Lung (tissue), 12 donors: Measurements from ENCODE around the gene WDR46. TPM values are rescaled to one million over a fixed set of nuclear protein-coding genes. Genes with fewer than 3 reads are reported as not detected.
A peak's percentile ranks its signal among the peaks of the same experiment; 100 is the strongest.
"Not testable (repeated sequence)": the region's sequence is repeated elsewhere in the genome, so short reads cannot be mapped to it uniquely, and the experiment has no call there.

Experiments
- ATAC-seq: fragments of 200-7000 bp; cut with Tn5 transposase; one replicate; pipeline ENCODE4 v1.9.1; 2020; ENCODE audit warnings: moderate number of reproducible peaks; ENCODE audit not compliant: insufficient read depth, low FRiP score
- DNase-seq, 3 donors: peaks; one replicate each; pipeline ENCODE4 v3.0.0-alpha.2; 2013 to 2017
- H3K27ac ChIP-seq, 2 donors: one replicate each; pipeline ENCODE4 v1.5.1; 2013; ENCODE audit warnings: mild to moderate bottlenecking in 2 of 2, moderate library complexity in 2 of 2, control low read depth in 1 of 2, inconsistent platforms in 1 of 2, low read depth in 1 of 2, low read length in 1 of 2
- H3K27me3 ChIP-seq, 3 donors: one replicate each; pipeline ENCODE4 v1.5.1; 2013; ENCODE audit warnings: low read length in 2 of 3; ENCODE audit not compliant: control insufficient read depth in 3 of 3, insufficient read depth in 3 of 3
- H3K36me3 ChIP-seq, 4 donors: one replicate each; pipeline ENCODE4 v1.5.1; 2013; ENCODE audit warnings: low read length in 4 of 4, mild to moderate bottlenecking in 1 of 4, moderate library complexity in 1 of 4; ENCODE audit not compliant: control insufficient read depth in 4 of 4, insufficient read depth in 4 of 4
- H3K4me1 ChIP-seq, 5 donors: one replicate each; pipeline ENCODE4 v1.5.1; 2013; ENCODE audit warnings: low read length in 5 of 5, mild to moderate bottlenecking in 2 of 5, moderate library complexity in 1 of 5; ENCODE audit not compliant: control insufficient read depth in 5 of 5, insufficient read depth in 5 of 5
- H3K4me3 ChIP-seq: one replicate; pipeline ENCODE4 v1.5.1; 2013; ENCODE audit warnings: mild to moderate bottlenecking, control low read depth, moderate library complexity
- H3K9ac ChIP-seq, 2 donors: one replicate each; pipeline ENCODE4 v1.5.1; 2013; ENCODE audit warnings: low read length in 2 of 2, control low read depth in 1 of 2; ENCODE audit not compliant: insufficient read depth in 1 of 2
- H3K9me3 ChIP-seq, 4 donors: one replicate each; pipeline ENCODE4 v1.5.1; 2013; ENCODE audit warnings: low read length in 3 of 4, mild to moderate bottlenecking in 1 of 4, moderate library complexity in 1 of 4; ENCODE audit not compliant: control insufficient read depth in 4 of 4, insufficient read depth in 3 of 4
- WGBS, 2 donors: extraction: QIAGEN DNeasy Blood & Tissue Kit; methylation state at CpG; one replicate each; pipeline ENCODE4 v1.1.7; 2013; 5-methylcytosine and 5-hydroxymethylcytosine counted together
- polyA plus RNA-seq, 2 donors: library from polyadenylated mRNA; stranded (reverse); fragments of 200-250 nt; gene quantifications; one replicate each; pipeline ENCODE4 v1.2.1, GENCODE V29; 2013
- total RNA-seq, 2 donors: library from RNA; depleted of rRNA in 1 of 2; stranded (reverse); fragments of >200 nt in 1 of 2; gene quantifications; one replicate each; pipeline ENCODE4 v1.2.1, GENCODE V29; 2014 to 2021
- TF ChIP-seq, protein P1 (sequence below): IDR thresholded peaks from 2 replicates; pipeline ENCODE4 v1.5.1; 2012; ENCODE audit warnings: mild to moderate bottlenecking; ENCODE audit errors: control extremely low read depth, extremely low read depth
- donor health status: control.
- donor health status: control.
- donor health status: Bipolar disorder and iron deficiency.
- donor health status: healthy.
- donor health status: DM: yes; HTN: yes; CAD: no.

Gene WDR46
- total and polyA plus RNA-seq, 4 donors, result 26.3 to 48.0 (median 47.4) TPM

DNA sequence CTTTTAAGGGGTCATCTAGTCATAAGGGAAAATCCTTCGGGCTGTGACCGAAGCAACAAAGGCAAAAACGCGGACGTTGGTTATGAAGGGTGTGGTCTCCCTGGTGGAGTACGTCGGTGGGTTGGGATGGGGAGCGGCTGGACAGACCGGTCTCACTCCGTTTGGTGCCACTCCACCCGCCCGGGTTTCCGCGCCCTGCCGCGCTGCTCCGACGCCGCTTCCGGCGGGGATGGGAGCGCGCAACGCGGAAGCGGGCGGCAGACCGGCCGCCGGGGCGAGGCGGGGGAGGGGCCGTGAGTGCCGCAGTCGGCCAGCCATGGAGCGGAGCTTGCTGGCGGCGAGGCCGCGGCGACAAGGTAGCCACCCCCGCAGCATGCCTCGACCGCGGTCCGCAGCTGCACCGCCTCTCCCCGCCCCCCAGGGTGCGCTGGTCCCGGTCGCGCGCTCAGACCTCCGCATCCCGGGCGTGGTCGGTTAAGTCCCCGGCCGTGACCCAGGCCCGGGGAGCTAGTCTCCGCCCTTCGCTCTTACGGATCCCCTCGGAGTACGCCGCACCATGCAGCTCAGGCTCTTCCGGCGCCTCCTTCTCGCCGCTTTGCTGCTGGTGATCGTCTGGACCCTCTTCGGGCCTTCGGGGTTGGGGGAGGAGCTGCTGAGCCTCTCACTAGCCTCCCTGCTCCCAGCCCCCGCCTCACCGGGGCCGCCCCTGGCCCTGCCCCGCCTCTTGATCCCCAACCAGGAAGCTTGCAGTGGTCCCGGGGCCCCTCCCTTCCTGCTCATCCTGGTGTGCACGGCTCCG lies 12.0 kb downstream of the WDR46 start, which contains the start of gene B3GALT4:
TSS of gene B3GALT4 (plus strand) at position 260 of the 799 bp plus-strand sequence. CDS start at position 557, 297 bp downstream.
- Histone ChIP-seq H3K27ac (peak within 1 kb of the TSS; percentile 77 to 89), H3K9ac (peak within 1 kb of the TSS; percentile 12 to 43), H3K4me3 (peak within 1 kb of the TSS; percentile 71), H3K9me3 (no peaks in the 10 kb centered on the region), H3K36me3 (peaks cover 9 to 38% (median 31%) of the 10 kb centered on the region in 4 donors), H3K27me3 (no peaks in the 10 kb centered on the region), H3K4me1 (peaks cover 13 to 46% (median 23%) of the 10 kb centered on the region in 5 donors)
- TF ChIP-seq, protein P1, sequence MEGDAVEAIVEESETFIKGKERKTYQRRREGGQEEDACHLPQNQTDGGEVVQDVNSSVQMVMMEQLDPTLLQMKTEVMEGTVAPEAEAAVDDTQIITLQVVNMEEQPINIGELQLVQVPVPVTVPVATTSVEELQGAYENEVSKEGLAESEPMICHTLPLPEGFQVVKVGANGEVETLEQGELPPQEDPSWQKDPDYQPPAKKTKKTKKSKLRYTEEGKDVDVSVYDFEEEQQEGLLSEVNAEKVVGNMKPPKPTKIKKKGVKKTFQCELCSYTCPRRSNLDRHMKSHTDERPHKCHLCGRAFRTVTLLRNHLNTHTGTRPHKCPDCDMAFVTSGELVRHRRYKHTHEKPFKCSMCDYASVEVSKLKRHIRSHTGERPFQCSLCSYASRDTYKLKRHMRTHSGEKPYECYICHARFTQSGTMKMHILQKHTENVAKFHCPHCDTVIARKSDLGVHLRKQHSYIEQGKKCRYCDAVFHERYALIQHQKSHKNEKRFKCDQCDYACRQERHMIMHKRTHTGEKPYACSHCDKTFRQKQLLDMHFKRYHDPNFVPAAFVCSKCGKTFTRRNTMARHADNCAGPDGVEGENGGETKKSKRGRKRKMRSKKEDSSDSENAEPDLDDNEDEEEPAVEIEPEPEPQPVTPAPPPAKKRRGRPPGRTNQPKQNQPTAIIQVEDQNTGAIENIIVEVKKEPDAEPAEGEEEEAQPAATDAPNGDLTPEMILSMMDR, result no peak
- DNase-seq (peak; percentile 61 to 76 (median 72)), ATAC-seq (peak; percentile 71)
- 1 to 2% methylated on average over 63 to 80 of the region's 80 CpGs for WGBS, 2 donors

DNA sequence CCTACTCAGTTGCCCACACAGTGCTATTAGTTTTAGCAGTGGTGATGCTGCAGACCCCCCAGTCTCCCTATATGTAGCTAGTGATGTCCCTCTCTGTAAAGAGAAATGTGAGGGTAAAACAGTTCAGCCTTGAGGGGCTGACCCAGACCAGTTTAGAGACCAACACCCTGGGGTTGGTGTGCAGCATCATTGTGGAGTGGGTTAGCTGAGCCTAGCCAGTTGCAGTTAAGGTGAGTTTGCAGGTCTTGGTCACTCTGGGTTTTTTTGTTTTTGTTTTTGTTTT lies 12.5 kb downstream of the WDR46 start:
- H3K36me3 ChIP-seq, result peaks cover 9 to 37% (median 32%) of the 10 kb centered on the region in 4 donors
- H3K27me3 ChIP-seq, result no peaks in the 10 kb centered on the region
- H3K9me3 ChIP-seq, result no peaks in the 10 kb centered on the region
- TF ChIP-seq, protein P1, result no peak
- H3K4me1 ChIP-seq, result peaks cover 13 to 46% (median 23%) of the 10 kb centered on the region in 5 donors
- no peak overlapping the region for H3K4me3 ChIP-seq
- peak overlapping the region; percentile 77 to 89 for H3K27ac ChIP-seq
- ATAC-seq, result no peak
- H3K9ac ChIP-seq, result peak overlapping the region in 1 of 2 donors; percentile 43
- no peak for DNase-seq

DNA sequence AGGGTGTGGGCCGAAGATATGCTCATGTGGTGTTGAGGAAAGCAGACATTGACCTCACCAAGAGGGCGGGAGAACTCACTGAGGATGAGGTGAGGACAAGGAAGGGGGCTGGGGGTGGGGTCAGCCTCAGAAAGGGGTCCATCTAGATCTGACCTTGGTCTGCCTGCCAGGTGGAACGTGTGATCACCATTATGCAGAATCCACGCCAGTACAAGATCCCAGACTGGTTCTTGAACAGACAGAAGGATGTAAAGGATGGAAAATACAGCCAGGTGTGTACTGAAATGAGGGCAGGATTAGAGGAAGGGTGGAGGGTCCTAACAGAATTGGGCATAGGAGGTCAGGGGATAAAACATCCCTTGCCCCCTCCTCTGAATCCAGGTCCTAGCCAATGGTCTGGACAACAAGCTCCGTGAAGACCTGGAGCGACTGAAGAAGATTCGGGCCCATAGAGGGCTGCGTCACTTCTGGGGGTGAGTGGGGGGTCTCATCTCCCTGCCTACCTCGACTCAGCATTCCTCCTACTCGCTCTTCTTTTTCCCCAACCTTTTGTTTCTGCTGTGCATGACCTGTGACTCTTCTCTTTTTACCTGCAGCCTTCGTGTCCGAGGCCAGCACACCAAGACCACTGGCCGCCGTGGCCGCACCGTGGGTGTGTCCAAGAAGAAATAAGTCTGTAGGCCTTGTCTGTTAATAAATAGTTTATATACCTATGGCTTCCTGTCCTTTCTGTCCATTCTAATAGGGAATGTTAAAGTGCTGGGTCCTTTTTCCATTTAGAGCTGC lies 13.1 kb downstream of the WDR46 start:
- H3K27me3 ChIP-seq, H3K9ac ChIP-seq, H3K4me3 ChIP-seq, DNase-seq, H3K9me3 ChIP-seq, ATAC-seq: not testable (repeated sequence)
- WGBS, 2 donors, result 79 to 85% methylated on average over 16 of the region's 16 CpGs
- peak overlapping the region; percentile 77 to 89 for H3K27ac ChIP-seq
- peaks cover 9 to 34% (median 32%) of the 10 kb centered on the region in 4 donors for H3K36me3 ChIP-seq
- peaks cover 13 to 46% (median 23%) of the 10 kb centered on the region in 5 donors for H3K4me1 ChIP-seq
